GM12873 (cell line): ENCODE results near the gene CXCL13.

ENCODE experiments used
- CTCF ChIP-seq: IDR thresholded peaks from 2 replicates; pipeline ENCODE4 v1.5.1; 2012; ENCODE audit warnings: low read depth, mild to moderate bottlenecking, moderate library complexity, low read length, control low read depth; ENCODE audit not compliant: insufficient read depth; ENCODE audit errors: missing control alignments

CXCL13 gene, protein sequence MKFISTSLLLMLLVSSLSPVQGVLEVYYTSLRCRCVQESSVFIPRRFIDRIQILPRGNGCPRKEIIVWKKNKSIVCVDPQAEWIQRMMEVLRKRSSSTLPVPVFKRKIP

GRCh38 chr4:77605210-77605902, at the start of gene CXCL13:
CXCL13 (plus strand) TSS chr4:77605820; CDS start chr4:77605866, 46 bp downstream.
- TF ChIP-seq CTCF = no peak

DNA sequence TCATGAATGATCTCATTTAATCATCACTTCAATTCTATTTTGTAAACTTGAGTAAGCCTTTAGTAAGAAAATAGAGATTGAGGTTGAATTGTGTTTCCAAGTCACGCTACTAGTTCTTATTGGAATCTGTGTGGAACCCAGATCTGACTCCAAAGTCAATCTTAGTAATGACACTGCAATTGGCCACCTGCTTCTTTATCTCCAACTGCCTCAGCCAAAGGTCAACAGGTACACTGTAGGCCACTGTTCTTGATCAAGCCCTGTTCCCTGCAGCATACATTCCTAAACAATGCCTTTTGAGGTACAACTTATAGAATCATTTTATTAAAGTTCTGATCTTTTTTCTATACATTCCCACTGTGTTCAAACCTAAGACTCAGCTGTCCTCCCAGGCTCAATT, 45.5 kb upstream of the CXCL13 start:
- TF ChIP-seq CTCF = no peak

DNA sequence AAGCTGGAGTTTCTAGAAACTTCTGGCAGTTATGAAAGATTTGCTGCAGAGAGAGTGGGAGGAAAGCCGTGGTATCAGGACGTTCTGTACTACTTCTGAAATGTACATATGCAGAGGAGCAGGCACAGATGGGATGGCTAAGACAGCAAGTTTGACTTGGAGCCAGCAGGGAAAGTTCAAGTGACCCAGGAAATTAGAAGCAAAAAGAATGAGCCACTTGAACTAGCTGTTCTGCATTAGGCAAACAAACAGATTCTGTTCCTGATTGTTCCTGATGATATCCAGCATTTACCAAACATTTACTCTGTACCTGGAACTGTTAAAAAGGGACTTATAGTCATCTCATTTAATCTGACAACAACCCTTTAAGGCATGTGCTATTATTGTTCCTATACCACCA, 41.4 kb upstream of the CXCL13 start:
- TF ChIP-seq CTCF = no peak

GRCh38 chr4:77566148-77566547, 39.5 kb upstream of the CXCL13 start:
- no peak for TF ChIP-seq CTCF

DNA sequence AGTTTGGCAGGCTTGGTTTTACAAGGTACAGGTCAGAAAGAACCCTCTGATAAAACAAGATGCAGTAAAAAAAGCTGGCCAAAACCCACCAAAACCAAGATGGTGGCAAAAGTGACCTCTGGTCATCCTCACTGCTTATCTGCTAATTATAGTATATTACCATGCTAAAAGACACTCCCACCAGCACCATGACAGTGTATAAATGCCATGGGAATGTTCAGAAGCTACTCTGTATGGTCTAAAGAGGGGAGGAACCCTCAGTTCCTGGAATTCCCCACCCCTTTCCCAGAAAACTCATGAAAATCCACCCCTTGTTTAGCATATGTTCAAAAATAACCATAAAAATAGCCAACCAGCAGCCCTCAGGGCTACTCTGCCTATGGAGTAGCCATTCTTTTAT, 38.1 kb upstream of the CXCL13 start:
- TF ChIP-seq CTCF = no peak

- TF ChIP-seq CTCF = no peak
Observed at GRCh38 chr4:77576351-77576750, 29.3 kb upstream of the CXCL13 start.

DNA sequence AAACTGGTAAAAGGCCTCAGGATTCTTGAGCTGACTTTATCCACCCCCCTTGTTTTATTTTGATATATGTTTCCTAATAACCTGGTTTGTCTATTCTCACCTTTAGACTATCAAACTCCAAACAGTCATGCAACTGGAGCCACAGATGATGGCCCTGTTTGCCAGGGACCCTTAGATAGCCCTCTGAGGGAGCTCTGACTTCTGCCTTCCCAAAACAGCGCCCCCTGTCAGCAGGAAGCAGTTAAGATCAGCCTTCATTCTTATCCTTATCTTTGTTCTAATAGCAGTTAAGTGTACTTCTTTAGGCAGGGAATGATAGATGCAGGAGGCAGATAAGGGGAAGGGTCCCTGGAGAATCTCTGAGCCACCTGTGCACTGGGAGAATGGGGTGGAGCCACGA, 27.5 kb upstream of the CXCL13 start:
- peak; percentile 39 for TF ChIP-seq CTCF
